Mesendoderm (in vitro differentiated cells): ENCODE measurements around the gene TBC1D5.

Source experiments
- DNase-seq: peaks from one replicate; pipeline ENCODE4 v3.0.0; 2013
- H2AK5ac ChIP-seq: 2 replicates; pipeline ENCODE4 v1.6.1; 2013; ENCODE audit warnings: low read length, inconsistent platforms
- H2BK120ac ChIP-seq: 2 replicates; pipeline ENCODE4 v1.6.1; 2013; ENCODE audit warnings: low read depth, mild to moderate bottlenecking, low read length, moderate library complexity, mixed read lengths
- H2BK15ac ChIP-seq: replicated peaks from 2 replicates; pipeline ENCODE4 v1.6.1; 2013; ENCODE audit warnings: low read depth, mild to moderate bottlenecking, moderate library complexity
- H2BK5ac ChIP-seq: 2 replicates; pipeline ENCODE4 v1.6.1; 2013; ENCODE audit warnings: low read length, inconsistent platforms
- H3K18ac ChIP-seq: 2 replicates; pipeline ENCODE4 v1.6.1; 2013; ENCODE audit warnings: mild to moderate bottlenecking, low read length, mixed read lengths
- H3K23ac ChIP-seq: one replicate; pipeline ENCODE4 v1.6.1; 2013; ENCODE audit warnings: low read length
- H3K27ac ChIP-seq: 2 replicates; pipeline ENCODE4 v1.5.1; 2013; ENCODE audit warnings: low read depth, mild to moderate bottlenecking, inconsistent platforms, low read length, moderate library complexity
- H3K27me3 ChIP-seq: 2 replicates; pipeline ENCODE4 v1.6.1; 2013; ENCODE audit warnings: low read length, control low read depth, mild to moderate bottlenecking, inconsistent platforms; ENCODE audit not compliant: insufficient read depth, poor library complexity
- H3K36me3 ChIP-seq: 2 replicates; pipeline ENCODE4 v1.6.1; 2013; ENCODE audit warnings: low read length, inconsistent platforms; ENCODE audit not compliant: control insufficient read depth, insufficient read depth
- H3K4ac ChIP-seq: one replicate; pipeline ENCODE4 v1.6.1; 2013; ENCODE audit warnings: low read depth, mild to moderate bottlenecking, low read length, moderate library complexity
- H3K4me1 ChIP-seq: 2 replicates; pipeline ENCODE4 v1.6.1; 2013; ENCODE audit warnings: low read depth, low read length, inconsistent platforms; ENCODE audit not compliant: control insufficient read depth
- H3K4me2 ChIP-seq: 2 replicates; pipeline ENCODE4 v1.6.1; 2013; ENCODE audit warnings: low read length
- H3K4me3 ChIP-seq: 2 replicates; pipeline ENCODE4 v1.5.1; 2013; ENCODE audit warnings: mild to moderate bottlenecking, low read length
- H3K56ac ChIP-seq: one replicate; pipeline ENCODE4 v1.6.1; 2013; ENCODE audit warnings: low read length
- H3K79me1 ChIP-seq: 2 replicates; pipeline ENCODE4 v1.6.1; 2013; ENCODE audit warnings: low read length, inconsistent platforms
- H3K79me2 ChIP-seq: 2 replicates; pipeline ENCODE4 v1.6.1; 2013; ENCODE audit warnings: mild to moderate bottlenecking, low read length; ENCODE audit not compliant: control insufficient read depth, insufficient read depth
- H3K9ac ChIP-seq: 2 replicates; pipeline ENCODE4 v1.6.1; 2013; ENCODE audit warnings: low read length, inconsistent platforms
- H4K5ac ChIP-seq: one replicate; pipeline ENCODE4 v1.6.1; 2013; ENCODE audit warnings: low read length
- H4K8ac ChIP-seq: one replicate; pipeline ENCODE4 v1.6.1; 2013; ENCODE audit warnings: low read depth, mild to moderate bottlenecking, control low read depth, low read length, moderate library complexity
- WGBS: extraction: QIAGEN DNeasy Blood & Tissue Kit; methylation state at CpG from one replicate; pipeline ENCODE4 v1.1.7; 2013; ENCODE audit warnings: low lambda C conversion rate, missing lambda C conversion rate; ENCODE audit not compliant: insufficient coverage; ENCODE audit errors: extremely low coverage; 5-methylcytosine and 5-hydroxymethylcytosine counted together

TBC1D5 gene

GRCh38 chr3:17466028-17466427, 276.4 kb downstream of the TBC1D5 start:
- no peak overlapping the region for H3K4me3 ChIP-seq
- no peak overlapping the region for H4K5ac ChIP-seq
- H3K18ac ChIP-seq: no peak overlapping the region
- DNase-seq: no peak
- no peaks in the 10 kb centered on the region for H3K36me3 ChIP-seq
- H3K9ac ChIP-seq: no peak overlapping the region
- no peak overlapping the region for H3K56ac ChIP-seq
- H3K4me2 ChIP-seq: no peak overlapping the region
- no peak overlapping the region for H2BK120ac ChIP-seq
- H2BK15ac ChIP-seq: no peak overlapping the region
- no CpG with 5 or more reads among the region's 4 CpGs for WGBS
- H2BK5ac ChIP-seq: no peak overlapping the region
- no peaks in the 10 kb centered on the region for H3K4me1 ChIP-seq
- no peak overlapping the region for H2AK5ac ChIP-seq
- no peak overlapping the region for H4K8ac ChIP-seq
- no peaks in the 10 kb centered on the region for H3K79me1 ChIP-seq
- no peaks in the 10 kb centered on the region for H3K27me3 ChIP-seq
- no peak overlapping the region for H3K27ac ChIP-seq
- no peak overlapping the region for H3K4ac ChIP-seq
- H3K79me2 ChIP-seq: no peaks in the 10 kb centered on the region
- no peak overlapping the region for H3K23ac ChIP-seq

- Histone ChIP-seq H3K56ac (no peak overlapping the region), H3K27ac (no peak overlapping the region), H3K4ac (no peak overlapping the region), H3K27me3 (no peaks in the 10 kb centered on the region), H3K4me3 (no peak overlapping the region), H3K79me2 (no peaks in the 10 kb centered on the region), H3K79me1 (no peaks in the 10 kb centered on the region), H3K23ac (no peak overlapping the region), H3K9ac (no peak overlapping the region), H2BK15ac (no peak overlapping the region), H3K4me2 (no peak overlapping the region), H4K8ac (no peak overlapping the region), H3K36me3 (no peaks in the 10 kb centered on the region), H2AK5ac (no peak overlapping the region), H3K4me1 (no peaks in the 10 kb centered on the region), H3K18ac (no peak overlapping the region), H2BK120ac (no peak overlapping the region), H2BK5ac (no peak overlapping the region), H4K5ac (no peak overlapping the region)
- DNase-seq: no peak
- no CpG with 5 or more reads among the region's 3 CpGs for WGBS
These were observed 282.9 kb downstream of the TBC1D5 start for GRCh38 chr3:17459470-17459993.

- Histone ChIP-seq H3K4me3 (no peak overlapping the region), H3K79me1 (no peaks in the 10 kb centered on the region), H3K4ac (no peak overlapping the region), H3K4me1 (no peaks in the 10 kb centered on the region), H3K36me3 (no peaks in the 10 kb centered on the region), H4K8ac (no peak overlapping the region), H3K18ac (no peak overlapping the region), H3K56ac (no peak overlapping the region), H3K4me2 (no peak overlapping the region), H3K9ac (no peak overlapping the region), H3K27me3 (no peaks in the 10 kb centered on the region), H3K23ac (no peak overlapping the region), H3K27ac (no peak overlapping the region), H2AK5ac (no peak overlapping the region), H2BK15ac (no peak overlapping the region), H2BK120ac (no peak overlapping the region), H3K79me2 (no peaks in the 10 kb centered on the region), H2BK5ac (no peak overlapping the region), H4K5ac (no peak overlapping the region)
- whole genome bisulfite sequencing: no CpG with 5 or more reads among the region's 1 CpG
- DNase-seq: no peak
These were observed 285.8 kb downstream of the TBC1D5 start for GRCh38 chr3:17456650-17457049.

GRCh38 chr3:17456046-17456445, 286.4 kb downstream of the TBC1D5 start:
- Histone ChIP-seq H3K4ac (no peak overlapping the region), H3K9ac (no peak overlapping the region), H3K4me3 (no peak overlapping the region), H4K8ac (no peak overlapping the region), H3K23ac (no peak overlapping the region), H3K4me1 (no peaks in the 10 kb centered on the region), H3K27ac (no peak overlapping the region), H3K56ac (no peak overlapping the region), H2BK120ac (no peak overlapping the region), H4K5ac (no peak overlapping the region), H3K79me2 (no peaks in the 10 kb centered on the region), H2AK5ac (no peak overlapping the region), H3K4me2 (no peak overlapping the region), H3K18ac (no peak overlapping the region), H2BK15ac (no peak overlapping the region), H3K27me3 (no peaks in the 10 kb centered on the region), H3K36me3 (no peaks in the 10 kb centered on the region), H3K79me1 (no peaks in the 10 kb centered on the region), H2BK5ac (no peak overlapping the region)
- DNase-seq: no peak

GRCh38 chr3:17444865-17445264, 297.6 kb downstream of the TBC1D5 start:
- Histone ChIP-seq H3K79me1 (no peaks in the 10 kb centered on the region), H3K23ac (no peak overlapping the region), H3K18ac (no peak overlapping the region), H3K27ac (no peak overlapping the region), H3K36me3 (no peaks in the 10 kb centered on the region), H4K5ac (no peak overlapping the region), H3K9ac (no peak overlapping the region), H2BK120ac (no peak overlapping the region), H2BK5ac (no peak overlapping the region), H2BK15ac (no peak overlapping the region), H3K4me2 (no peak overlapping the region), H4K8ac (no peak overlapping the region), H3K4me1 (no peaks in the 10 kb centered on the region), H3K27me3 (no peaks in the 10 kb centered on the region), H3K4me3 (no peak overlapping the region), H3K56ac (no peak overlapping the region), H3K4ac (no peak overlapping the region), H3K79me2 (no peaks in the 10 kb centered on the region), H2AK5ac (no peak overlapping the region)
- DNase-seq: no peak

GRCh38 chr3:17443142-17443541, 299.3 kb downstream of the TBC1D5 start:
- DNase-seq: no peak
- H2BK120ac ChIP-seq: no peak overlapping the region
- H3K27ac ChIP-seq: no peak overlapping the region
- no peak overlapping the region for H2AK5ac ChIP-seq
- no peaks in the 10 kb centered on the region for H3K27me3 ChIP-seq
- H3K4ac ChIP-seq: no peak overlapping the region
- H2BK5ac ChIP-seq: no peak overlapping the region
- H3K4me3 ChIP-seq: no peak overlapping the region
- no CpG with 5 or more reads among the region's 4 CpGs for WGBS
- no peaks in the 10 kb centered on the region for H3K79me2 ChIP-seq
- H3K56ac ChIP-seq: no peak overlapping the region
- H3K36me3 ChIP-seq: no peaks in the 10 kb centered on the region
- no peaks in the 10 kb centered on the region for H3K79me1 ChIP-seq
- no peak overlapping the region for H4K8ac ChIP-seq
- no peak overlapping the region for H3K18ac ChIP-seq
- H4K5ac ChIP-seq: no peak overlapping the region
- no peak overlapping the region for H3K4me2 ChIP-seq
- no peak overlapping the region for H3K9ac ChIP-seq
- no peak overlapping the region for H3K23ac ChIP-seq
- no peak overlapping the region for H2BK15ac ChIP-seq
- no peaks in the 10 kb centered on the region for H3K4me1 ChIP-seq
